CD4-positive, alpha-beta T cell treated with Interleukin-6 for 4 hours (primary cell): ENCODE measurements around the gene SKAP1.

Source experiments
- DNase-seq: peaks from one replicate; pipeline ENCODE4 v3.0.0-alpha.2; 2020; ENCODE audit warnings: mixed read lengths

SKAP1 gene

DNA sequence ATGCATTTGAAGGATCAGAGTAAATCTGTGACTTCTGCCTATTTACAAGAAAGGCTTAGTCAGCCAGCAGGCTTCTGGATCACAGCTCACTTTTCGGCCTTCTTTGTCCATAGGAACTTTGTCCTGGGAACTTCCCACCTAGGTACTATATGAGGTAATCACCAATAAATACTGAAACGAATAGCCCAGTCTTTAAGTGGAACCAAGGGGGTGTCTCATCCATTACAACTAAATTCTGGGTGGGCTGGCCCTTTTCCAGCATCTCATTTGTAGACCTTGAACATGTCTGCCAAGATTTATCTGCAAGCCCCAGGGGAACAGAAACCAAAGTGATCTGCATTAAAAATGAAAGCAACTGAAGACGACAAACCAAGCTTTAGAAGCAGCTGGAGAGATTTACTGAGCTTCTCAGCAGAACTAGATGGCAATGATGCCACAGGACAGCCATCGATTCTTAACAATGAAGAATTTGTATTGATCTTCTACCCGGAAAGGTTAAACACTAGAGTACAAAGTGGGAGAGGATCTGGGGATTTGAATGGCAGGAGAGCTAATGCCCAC lies 267.0 kb downstream of the SKAP1 start:
- no peak for DNase-seq

DNA sequence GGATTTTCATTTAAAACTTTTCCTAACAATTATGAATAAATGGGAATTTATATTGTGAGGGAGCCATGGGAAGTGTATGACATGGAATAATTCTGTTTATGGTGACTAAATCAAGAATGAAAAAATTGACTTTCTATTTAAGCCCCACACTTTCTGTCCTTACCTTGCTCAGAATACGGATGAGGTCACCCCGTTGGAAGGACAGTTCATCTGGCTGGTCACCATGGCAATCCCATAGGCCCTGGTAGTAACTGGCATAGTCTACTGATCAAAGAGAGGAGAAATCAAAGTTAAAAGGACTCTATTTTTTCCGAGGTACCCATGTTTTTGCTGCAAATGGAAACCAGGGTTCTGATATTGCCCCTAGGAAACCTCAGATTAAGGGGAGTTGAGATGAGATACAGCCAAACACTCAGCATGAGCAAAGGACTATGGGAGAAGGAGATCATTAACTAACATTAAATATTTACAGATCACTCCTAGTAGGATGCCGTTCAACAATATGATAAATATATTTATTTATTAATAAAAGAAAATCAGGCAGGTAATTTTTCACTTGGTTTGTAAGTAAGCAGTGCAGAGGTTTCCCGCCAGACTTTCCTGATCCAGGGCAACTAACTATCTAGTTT lies 267.6 kb downstream of the SKAP1 start:
- no peak for DNase-seq

DNA sequence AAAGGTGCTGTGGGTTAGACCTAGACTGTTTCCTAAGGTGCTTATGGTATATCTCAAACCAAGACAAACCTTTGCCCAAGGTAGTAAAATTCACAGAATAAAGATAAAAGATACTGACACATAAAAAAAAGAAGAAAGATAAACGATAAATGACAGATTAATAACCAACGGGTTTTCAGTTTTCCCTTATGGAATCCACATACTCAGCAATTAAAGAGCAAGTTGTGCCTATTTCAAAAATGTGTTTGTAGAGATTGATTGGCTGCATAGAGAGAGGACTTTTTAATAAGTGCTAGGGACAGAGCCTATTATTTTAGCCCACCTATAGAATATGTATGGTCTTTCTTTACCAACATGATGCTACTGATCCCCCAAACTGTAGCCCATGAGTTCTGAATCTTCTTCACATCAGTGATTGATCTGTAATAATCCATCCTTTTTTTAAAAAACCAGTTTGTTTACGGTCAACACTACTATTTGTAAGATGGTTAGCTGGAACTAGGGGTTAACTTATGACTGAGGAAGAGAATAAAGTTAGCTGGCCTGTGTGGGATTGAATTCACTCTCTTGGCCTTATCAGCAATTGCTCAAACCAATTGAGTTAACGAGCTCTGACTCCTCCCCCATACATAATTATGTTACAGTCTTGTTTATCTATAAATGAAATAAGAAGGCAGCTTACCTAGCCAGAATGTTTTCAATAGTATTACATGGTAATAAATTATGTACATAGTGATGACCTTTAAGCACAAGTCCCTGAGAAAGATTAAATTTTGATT lies 268.7 kb downstream of the SKAP1 start:
- DNase-seq, result no peak

DNA sequence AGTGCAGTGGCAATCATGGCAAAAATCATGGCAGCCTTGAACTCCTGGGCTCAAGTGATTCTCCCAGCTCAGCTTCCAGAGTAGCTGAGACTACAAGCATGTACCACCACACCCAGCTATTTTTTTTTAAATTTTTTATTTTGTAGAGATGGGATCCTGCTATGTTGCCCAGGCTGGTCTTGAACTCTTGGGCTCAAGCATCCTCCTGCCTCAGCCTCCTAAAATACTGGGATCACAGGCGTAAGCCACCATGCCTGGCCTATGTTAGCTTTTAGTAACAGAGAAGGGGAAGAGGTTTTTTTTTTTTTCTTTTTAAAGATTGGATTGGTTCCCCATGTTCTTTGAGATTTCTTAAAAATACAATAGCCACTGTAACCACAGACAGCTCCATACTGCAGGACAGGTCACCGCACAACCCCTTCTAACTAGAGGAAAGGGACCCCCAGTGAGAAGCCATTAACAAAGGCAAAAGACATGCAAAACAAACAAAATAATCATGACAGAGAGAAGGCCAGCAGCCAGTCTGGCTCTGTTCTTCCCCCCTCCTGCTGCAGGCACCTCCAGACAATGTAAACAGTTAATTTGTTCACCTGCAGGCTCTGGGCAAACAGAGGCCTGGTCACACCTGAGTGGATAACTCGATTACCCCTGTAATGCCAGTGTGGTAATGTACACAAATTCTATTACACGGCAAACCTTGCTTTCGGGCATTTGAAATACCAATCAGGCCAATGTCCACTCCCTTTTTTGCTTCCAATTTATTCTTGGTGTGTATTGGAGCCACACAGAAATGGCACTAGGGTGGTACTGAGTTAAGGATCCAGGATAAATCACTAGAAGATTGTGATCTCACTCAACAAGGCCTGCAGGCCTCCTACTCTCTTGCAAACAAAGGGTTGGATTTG lies 269.6 kb downstream of the SKAP1 start:
- no peak for DNase-seq

DNA sequence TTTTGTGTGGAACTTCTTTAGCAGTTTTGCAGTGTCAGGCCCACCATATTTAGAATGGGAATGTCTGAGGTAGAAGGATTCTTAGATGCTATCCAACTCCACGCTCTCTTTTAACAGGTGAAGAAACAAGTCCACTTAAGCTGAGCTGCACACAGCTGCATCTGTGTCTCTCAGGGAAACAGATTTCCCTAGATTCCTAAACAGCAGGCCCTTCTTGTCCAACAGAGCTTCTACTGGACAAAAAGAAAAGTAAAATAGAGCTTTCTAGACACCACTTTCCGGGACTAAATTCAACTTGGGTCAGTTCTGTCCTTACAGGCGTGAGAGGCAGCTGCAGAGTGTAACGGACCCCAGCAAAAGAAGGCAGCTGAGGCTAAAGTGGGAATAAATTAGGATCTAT lies 270.8 kb downstream of the SKAP1 start:
- DNase-seq, result no peak

GRCh38 chr17:48155889-48156611 lies 274.0 kb downstream of the SKAP1 start:
- no peak for DNase-seq

DNA sequence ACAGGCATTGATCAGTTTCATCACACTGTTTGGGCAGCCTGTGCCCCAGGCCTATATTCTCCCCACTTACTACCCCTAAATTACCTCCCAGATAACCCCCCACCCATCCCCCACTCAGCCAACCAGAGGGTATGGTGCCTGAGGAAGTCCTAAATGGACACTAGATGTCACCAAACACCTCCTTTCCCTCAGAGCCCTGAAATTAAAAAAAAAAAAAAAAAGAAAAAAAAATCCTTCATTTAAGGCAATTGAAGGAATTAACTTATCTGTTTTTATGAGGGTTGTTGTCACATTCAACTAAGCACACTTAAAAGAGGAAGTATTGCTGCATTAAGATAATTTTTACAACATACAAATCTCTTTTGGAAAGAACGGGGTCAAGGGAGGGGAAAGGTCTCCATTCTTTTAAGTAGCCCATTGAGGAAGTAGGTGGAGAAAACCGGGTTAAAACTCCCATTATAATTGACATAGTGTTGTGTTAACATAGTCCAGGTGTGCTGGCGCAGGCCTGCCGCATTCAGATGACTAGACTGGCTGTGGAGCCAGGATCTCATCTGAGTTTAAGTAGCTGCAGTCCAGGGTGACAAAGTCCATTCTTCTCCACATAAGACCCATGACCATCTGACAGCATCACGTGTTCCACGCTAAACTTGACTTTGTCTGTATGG lies 276.2 kb downstream of the SKAP1 start:
- no peak for DNase-seq

- DNase-seq, result no peak
Measured at GRCh38 chr17:48152289-48152688, 277.7 kb downstream of the SKAP1 start.

GRCh38 chr17:48151220-48151619 lies 278.8 kb downstream of the SKAP1 start:
- no peak for DNase-seq

GRCh38 chr17:48150597-48151001 lies 279.4 kb downstream of the SKAP1 start:
- no peak for DNase-seq

DNA sequence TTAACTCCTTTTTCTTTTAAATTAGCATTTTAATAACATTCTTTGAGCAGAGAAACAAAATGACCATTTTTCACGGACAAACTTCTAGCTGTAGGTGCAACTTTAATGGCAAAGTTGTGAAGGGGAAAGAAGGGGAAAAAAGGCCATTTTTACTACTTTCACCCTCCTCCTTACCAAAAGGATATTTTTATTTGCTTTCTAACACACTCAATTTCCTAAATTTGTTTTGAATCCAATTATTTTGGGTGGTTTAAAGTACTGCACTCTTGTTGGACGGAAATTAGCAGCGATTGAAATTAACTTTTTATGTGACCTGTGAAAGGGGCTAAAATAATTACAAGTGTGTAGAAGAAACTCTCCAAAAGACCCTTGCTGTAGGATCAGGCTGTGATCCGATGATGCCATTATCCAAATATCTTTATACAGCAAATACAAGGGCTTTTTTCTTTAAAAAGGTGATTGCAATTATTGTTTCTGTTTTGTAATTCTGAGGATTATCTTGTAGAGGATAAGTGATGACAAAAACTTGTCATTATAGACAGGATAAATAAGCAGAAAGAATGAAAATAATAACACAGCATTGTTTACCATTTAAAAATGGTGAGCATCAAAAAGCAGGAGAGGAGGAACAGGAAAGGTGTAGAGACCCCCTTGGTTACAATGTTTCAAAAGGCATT lies 280.1 kb downstream of the SKAP1 start:
- no peak for DNase-seq

DNA sequence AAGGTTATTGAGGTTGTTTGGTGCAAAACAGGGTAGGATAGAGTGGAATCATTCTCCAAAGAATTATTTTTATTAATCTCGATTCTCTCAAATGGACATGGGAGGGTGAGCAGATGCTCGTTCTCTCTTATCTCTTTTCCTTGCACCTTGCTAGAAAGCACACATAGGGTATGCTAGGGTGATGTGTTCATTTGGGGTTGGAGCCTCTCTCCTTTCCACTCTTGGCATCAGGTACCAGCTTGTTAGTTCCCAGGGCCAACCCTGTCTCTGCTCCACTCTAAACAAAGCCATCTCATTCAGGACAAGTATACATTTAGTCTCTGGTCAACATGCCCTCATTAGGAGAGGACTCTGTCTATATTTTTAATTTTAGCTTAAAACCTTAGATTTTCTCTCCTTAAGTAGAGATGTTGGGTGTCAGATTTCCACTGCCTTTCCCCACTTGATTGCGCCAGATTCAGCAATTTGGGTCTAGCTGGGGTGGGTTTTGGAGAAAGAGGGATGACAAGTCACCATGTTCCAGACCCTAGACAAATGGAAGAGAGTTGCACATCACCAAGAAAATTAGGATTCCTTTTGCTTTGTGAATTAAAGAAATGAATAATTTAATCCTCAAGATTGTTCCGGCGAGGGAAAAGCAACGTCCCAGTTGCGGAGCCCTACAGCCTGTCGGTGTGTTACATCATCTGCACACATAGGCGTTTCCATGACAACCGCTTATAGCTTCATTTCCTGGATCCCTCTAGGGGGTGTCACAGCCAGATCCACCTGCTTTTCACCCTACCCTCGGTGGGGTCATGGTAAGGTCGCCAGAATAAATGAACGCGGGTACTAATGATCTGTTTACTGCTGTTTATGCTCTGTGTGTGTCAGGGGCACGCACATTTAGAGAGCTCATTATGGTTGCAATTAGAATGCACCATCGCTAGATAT lies 280.9 kb downstream of the SKAP1 start:
- DNase-seq, result no peak

- no peak for DNase-seq
Measured at GRCh38 chr17:48148029-48148770, 281.8 kb downstream of the SKAP1 start.

GRCh38 chr17:48144976-48145798 lies 284.8 kb downstream of the SKAP1 start:
- no peak for DNase-seq

- DNase-seq, result no peak
Measured at GRCh38 chr17:48144231-48144630, 285.8 kb downstream of the SKAP1 start.

GRCh38 chr17:48143629-48144028 lies 286.4 kb downstream of the SKAP1 start:
- no peak for DNase-seq

DNA sequence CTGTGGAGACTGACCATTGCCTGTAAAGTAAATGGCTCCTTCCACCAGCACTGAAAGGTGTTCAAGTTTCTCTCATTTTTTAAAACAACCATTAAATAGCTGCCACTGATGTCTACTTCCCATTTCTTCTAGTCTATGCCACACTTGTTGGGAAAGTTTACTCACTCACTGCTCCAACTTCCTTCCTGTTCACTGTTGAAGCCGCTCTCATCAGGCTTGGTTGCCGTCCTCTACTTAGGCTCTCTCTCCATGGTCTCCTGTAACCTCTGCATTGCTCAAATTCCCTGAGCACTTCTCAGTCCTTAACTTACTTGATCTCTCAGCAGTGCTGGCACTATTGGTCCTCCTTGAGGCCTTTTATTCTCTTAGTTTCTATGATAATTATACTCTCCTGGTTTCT lies 290.1 kb downstream of the SKAP1 start:
- DNase-seq, result no peak

DNA sequence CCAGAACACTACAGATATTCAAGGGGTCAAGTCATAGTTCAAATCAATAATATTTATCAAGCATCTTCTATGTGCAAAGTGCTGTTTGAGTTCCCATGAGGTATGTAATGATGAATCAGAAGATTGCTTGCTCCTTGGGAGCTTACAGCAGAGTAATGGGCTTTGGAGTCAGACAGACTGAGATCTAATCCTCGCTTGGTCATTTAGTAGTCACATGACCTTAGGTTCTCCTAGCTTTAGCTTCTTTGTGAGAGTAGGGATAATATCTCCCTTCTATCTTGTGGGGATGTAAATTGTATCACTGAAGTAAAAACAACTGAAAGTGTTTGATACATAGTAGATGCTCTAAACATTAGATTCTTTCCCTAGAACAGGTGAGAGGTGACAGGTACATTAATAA lies 292.4 kb downstream of the SKAP1 start:
- no peak for DNase-seq
